ENCODE data around the gene BRINP1.

GRCh38 chr9:119289740-119290433, 79.3 kb downstream of the BRINP1 start:
- TF ChIP-seq KDM4A (IDR thresholded peaks at IDR 0.05; ENCODE audit: low read depth, low read length, severe bottlenecking): no peak
- TF ChIP-seq JUND (IDR thresholded peaks at IDR 0.05; ENCODE audit: low read length): no peak
- no peak for TF ChIP-seq GABPA (IDR thresholded peaks at IDR 0.05; ENCODE audit: borderline replicate concordance, insufficient read depth, low read length)
- TF ChIP-seq, protein P1, sequence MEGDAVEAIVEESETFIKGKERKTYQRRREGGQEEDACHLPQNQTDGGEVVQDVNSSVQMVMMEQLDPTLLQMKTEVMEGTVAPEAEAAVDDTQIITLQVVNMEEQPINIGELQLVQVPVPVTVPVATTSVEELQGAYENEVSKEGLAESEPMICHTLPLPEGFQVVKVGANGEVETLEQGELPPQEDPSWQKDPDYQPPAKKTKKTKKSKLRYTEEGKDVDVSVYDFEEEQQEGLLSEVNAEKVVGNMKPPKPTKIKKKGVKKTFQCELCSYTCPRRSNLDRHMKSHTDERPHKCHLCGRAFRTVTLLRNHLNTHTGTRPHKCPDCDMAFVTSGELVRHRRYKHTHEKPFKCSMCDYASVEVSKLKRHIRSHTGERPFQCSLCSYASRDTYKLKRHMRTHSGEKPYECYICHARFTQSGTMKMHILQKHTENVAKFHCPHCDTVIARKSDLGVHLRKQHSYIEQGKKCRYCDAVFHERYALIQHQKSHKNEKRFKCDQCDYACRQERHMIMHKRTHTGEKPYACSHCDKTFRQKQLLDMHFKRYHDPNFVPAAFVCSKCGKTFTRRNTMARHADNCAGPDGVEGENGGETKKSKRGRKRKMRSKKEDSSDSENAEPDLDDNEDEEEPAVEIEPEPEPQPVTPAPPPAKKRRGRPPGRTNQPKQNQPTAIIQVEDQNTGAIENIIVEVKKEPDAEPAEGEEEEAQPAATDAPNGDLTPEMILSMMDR (IDR thresholded peaks at IDR 0.05; ENCODE audit: control extremely low read depth in 1 of 3, insufficient read depth in 1 of 3, low read depth in 1 of 3, low read length in 3 of 3): peak in 2 of 3 experiments; percentile 69 to 85; a peak in 3 of 4 replicates
- no peak for TF ChIP-seq TCF12 (IDR thresholded peaks at IDR 0.05; ENCODE audit: low read depth, low read length)
- TF ChIP-seq SP2 (IDR thresholded peaks at IDR 0.05; ENCODE audit: low read length): no peak
- no peak for TF ChIP-seq HDAC2 (IDR thresholded peaks at IDR 0.05; ENCODE audit: borderline replicate concordance in 1 of 2, low read depth in 2 of 2, low read length in 2 of 2)
- TF ChIP-seq, protein P2, sequence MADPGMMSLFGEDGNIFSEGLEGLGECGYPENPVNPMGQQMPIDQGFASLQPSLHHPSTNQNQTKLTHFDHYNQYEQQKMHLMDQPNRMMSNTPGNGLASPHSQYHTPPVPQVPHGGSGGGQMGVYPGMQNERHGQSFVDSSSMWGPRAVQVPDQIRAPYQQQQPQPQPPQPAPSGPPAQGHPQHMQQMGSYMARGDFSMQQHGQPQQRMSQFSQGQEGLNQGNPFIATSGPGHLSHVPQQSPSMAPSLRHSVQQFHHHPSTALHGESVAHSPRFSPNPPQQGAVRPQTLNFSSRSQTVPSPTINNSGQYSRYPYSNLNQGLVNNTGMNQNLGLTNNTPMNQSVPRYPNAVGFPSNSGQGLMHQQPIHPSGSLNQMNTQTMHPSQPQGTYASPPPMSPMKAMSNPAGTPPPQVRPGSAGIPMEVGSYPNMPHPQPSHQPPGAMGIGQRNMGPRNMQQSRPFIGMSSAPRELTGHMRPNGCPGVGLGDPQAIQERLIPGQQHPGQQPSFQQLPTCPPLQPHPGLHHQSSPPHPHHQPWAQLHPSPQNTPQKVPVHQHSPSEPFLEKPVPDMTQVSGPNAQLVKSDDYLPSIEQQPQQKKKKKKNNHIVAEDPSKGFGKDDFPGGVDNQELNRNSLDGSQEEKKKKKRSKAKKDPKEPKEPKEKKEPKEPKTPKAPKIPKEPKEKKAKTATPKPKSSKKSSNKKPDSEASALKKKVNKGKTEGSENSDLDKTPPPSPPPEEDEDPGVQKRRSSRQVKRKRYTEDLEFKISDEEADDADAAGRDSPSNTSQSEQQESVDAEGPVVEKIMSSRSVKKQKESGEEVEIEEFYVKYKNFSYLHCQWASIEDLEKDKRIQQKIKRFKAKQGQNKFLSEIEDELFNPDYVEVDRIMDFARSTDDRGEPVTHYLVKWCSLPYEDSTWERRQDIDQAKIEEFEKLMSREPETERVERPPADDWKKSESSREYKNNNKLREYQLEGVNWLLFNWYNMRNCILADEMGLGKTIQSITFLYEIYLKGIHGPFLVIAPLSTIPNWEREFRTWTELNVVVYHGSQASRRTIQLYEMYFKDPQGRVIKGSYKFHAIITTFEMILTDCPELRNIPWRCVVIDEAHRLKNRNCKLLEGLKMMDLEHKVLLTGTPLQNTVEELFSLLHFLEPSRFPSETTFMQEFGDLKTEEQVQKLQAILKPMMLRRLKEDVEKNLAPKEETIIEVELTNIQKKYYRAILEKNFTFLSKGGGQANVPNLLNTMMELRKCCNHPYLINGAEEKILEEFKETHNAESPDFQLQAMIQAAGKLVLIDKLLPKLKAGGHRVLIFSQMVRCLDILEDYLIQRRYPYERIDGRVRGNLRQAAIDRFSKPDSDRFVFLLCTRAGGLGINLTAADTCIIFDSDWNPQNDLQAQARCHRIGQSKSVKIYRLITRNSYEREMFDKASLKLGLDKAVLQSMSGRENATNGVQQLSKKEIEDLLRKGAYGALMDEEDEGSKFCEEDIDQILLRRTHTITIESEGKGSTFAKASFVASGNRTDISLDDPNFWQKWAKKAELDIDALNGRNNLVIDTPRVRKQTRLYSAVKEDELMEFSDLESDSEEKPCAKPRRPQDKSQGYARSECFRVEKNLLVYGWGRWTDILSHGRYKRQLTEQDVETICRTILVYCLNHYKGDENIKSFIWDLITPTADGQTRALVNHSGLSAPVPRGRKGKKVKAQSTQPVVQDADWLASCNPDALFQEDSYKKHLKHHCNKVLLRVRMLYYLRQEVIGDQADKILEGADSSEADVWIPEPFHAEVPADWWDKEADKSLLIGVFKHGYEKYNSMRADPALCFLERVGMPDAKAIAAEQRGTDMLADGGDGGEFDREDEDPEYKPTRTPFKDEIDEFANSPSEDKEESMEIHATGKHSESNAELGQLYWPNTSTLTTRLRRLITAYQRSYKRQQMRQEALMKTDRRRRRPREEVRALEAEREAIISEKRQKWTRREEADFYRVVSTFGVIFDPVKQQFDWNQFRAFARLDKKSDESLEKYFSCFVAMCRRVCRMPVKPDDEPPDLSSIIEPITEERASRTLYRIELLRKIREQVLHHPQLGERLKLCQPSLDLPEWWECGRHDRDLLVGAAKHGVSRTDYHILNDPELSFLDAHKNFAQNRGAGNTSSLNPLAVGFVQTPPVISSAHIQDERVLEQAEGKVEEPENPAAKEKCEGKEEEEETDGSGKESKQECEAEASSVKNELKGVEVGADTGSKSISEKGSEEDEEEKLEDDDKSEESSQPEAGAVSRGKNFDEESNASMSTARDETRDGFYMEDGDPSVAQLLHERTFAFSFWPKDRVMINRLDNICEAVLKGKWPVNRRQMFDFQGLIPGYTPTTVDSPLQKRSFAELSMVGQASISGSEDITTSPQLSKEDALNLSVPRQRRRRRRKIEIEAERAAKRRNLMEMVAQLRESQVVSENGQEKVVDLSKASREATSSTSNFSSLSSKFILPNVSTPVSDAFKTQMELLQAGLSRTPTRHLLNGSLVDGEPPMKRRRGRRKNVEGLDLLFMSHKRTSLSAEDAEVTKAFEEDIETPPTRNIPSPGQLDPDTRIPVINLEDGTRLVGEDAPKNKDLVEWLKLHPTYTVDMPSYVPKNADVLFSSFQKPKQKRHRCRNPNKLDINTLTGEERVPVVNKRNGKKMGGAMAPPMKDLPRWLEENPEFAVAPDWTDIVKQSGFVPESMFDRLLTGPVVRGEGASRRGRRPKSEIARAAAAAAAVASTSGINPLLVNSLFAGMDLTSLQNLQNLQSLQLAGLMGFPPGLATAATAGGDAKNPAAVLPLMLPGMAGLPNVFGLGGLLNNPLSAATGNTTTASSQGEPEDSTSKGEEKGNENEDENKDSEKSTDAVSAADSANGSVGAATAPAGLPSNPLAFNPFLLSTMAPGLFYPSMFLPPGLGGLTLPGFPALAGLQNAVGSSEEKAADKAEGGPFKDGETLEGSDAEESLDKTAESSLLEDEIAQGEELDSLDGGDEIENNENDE (IDR thresholded peaks at IDR 0.05; ENCODE audit: insufficient replicate concordance, low read length): no peak
- no peak for TF ChIP-seq EP300 (IDR thresholded peaks at IDR 0.05; ENCODE audit: borderline replicate concordance in 1 of 2, low read depth in 2 of 2, low read length in 2 of 2)
- no peak for TF ChIP-seq CEBPB (IDR thresholded peaks at IDR 0.05; ENCODE audit: low read depth, low read length)
- TF ChIP-seq HDAC6 (IDR thresholded peaks at IDR 0.05; ENCODE audit: low read depth, low read length): no peak
- no peak for TF ChIP-seq SRF (IDR thresholded peaks at IDR 0.05; ENCODE audit: low read depth, low read length)
- no peak for TF ChIP-seq TAF1 (IDR thresholded peaks at IDR 0.05; ENCODE audit: low read depth, low read length)
- TF ChIP-seq CREB1 (IDR thresholded peaks at IDR 0.05): no peak
